Smooth muscle cell (in vitro differentiated cells): Measurements from ENCODE around the gene SLC2A14. TPM values are rescaled to one million over a fixed set of nuclear protein-coding genes. Genes with fewer than 3 reads are reported as not detected.

Source experiments
- DNase-seq: peaks from one replicate; lab custom pipeline; 2025; ENCODE audit not compliant: unreplicated experiment; lab: John Stamatoyannopoulos, UW
- H2AFZ ChIP-seq: fragments of 200-600 bp; sonication (generic); 2 replicates; pipeline ENCODE4 v1.6.0; 2016; ENCODE audit warnings: antibody characterized with exemption, low read depth, mild to moderate bottlenecking
- H3F3A ChIP-seq: fragments of 200-600 bp; sonication (generic); 2 replicates; pipeline ENCODE4 v1.6.0; 2017; ENCODE audit warnings: antibody characterized with exemption, low read depth
- H3K27ac ChIP-seq: fragments of 200-600 bp; sonication (generic); 2 replicates; pipeline ENCODE4 v1.5.1; 2016; ENCODE audit warnings: low read depth, mild to moderate bottlenecking
- H3K27me3 ChIP-seq: fragments of 200-600 bp; sonication (generic); 2 replicates; pipeline ENCODE4 v1.6.1; 2016; ENCODE audit warnings: low read depth, mild to moderate bottlenecking
- H3K36me3 ChIP-seq: fragments of 200-600 bp; sonication (generic); 2 replicates; pipeline ENCODE4 v1.5.1; 2016; ENCODE audit warnings: low read depth
- H3K4me1 ChIP-seq: fragments of 200-600 bp; sonication (generic); 2 replicates; pipeline ENCODE4 v1.5.1; 2016; ENCODE audit warnings: low read depth
- H3K4me2 ChIP-seq: fragments of 200-600 bp; sonication (generic); 2 replicates; pipeline ENCODE4 v1.6.0; 2016; ENCODE audit warnings: mild to moderate bottlenecking
- H3K4me3 ChIP-seq: fragments of 200-600 bp; sonication (generic); 2 replicates; pipeline ENCODE4 v1.5.1; 2016; ENCODE audit warnings: mild to moderate bottlenecking
- H3K79me2 ChIP-seq: fragments of 200-600 bp; sonication (generic); 2 replicates; pipeline ENCODE4 v1.6.0; 2016; ENCODE audit warnings: low read depth, mild to moderate bottlenecking
- H3K9ac ChIP-seq: fragments of 200-600 bp; sonication (generic); 2 replicates; pipeline ENCODE4 v1.6.0; 2016; ENCODE audit warnings: low read depth
- H3K9me3 ChIP-seq: fragments of 200-600 bp; sonication (generic); replicated peaks from 2 replicates; pipeline ENCODE4 v1.5.1; 2016; ENCODE audit warnings: low read depth
- H4K20me1 ChIP-seq: fragments of 200-600 bp; sonication (generic); 2 replicates; pipeline ENCODE4 v1.6.0; 2016; ENCODE audit warnings: low read depth
- WGBS: methylation state at CpG from one replicate; pipeline ENCODE4 v1.1.7; 2016; ENCODE audit warnings: low lambda C conversion rate; 5-methylcytosine and 5-hydroxymethylcytosine counted together
- polyA plus RNA-seq: library from polyadenylated mRNA; unstranded; fragments of >200 nt; fragmentation: Nextera tagmentation; extraction: Ambion mirVana; gene quantifications from 2 replicates; pipeline ENCODE4 v1.2.1, GENCODE V29; 2016
- total RNA-seq: library from RNA; depleted of rRNA; stranded (reverse); fragments of >200 nt; gene quantifications from 2 replicates; pipeline ENCODE4 v1.2.3, GENCODE V29; 2014
- TF ChIP-seq, protein P1 (sequence below): fragments of 200-600 bp; sonication (generic); IDR thresholded peaks from 2 replicates; pipeline ENCODE4 v1.5.1; 2017; ENCODE audit warnings: borderline replicate concordance, mild to moderate bottlenecking, antibody characterized with exemption; ENCODE audit not compliant: insufficient read depth, poor library complexity, severe bottlenecking

SLC2A14 gene
- total and polyA plus RNA-seq, 2 experiments from 2014 or later, result 2.8 to 8.1 TPM

DNA sequence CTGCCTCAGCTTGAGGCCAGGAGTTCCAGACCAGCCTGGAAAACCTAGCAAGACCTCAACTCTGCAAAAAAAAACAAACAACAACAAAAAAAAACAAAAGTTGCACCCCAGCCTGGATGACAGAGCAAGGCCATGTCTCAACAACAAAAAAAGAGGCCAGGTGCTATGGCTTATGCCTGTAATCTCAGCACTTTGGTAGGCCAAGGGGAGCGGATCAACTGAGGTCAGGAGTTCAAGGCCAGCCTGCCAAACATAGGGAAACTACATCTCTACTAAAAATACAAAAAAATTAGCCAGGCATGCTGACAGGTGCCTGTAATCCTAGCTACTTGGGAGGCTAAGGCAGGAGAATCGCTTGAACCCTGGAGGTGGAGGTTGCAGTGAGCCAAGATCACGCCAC, 6.5 kb upstream of the SLC2A14 start:
- Histone ChIP-seq H3K9ac (no peak overlapping the region), H3K27ac (no peak overlapping the region), H3K79me2 (no peaks in the 10 kb centered on the region), H3K36me3 (no peaks in the 10 kb centered on the region), H3K4me2 (no peak overlapping the region), H3F3A (no peaks in the 10 kb centered on the region), H3K9me3 (no peaks in the 10 kb centered on the region), H3K27me3 (no peaks in the 10 kb centered on the region), H2AFZ (no peak overlapping the region), H3K4me1 (no peaks in the 10 kb centered on the region), H3K4me3 (no peak overlapping the region), H4K20me1 (no peaks in the 10 kb centered on the region)
- 97% methylated on average over 3 of the region's 3 CpGs for WGBS
- no peak for DNase-seq
- TF ChIP-seq, protein P1, sequence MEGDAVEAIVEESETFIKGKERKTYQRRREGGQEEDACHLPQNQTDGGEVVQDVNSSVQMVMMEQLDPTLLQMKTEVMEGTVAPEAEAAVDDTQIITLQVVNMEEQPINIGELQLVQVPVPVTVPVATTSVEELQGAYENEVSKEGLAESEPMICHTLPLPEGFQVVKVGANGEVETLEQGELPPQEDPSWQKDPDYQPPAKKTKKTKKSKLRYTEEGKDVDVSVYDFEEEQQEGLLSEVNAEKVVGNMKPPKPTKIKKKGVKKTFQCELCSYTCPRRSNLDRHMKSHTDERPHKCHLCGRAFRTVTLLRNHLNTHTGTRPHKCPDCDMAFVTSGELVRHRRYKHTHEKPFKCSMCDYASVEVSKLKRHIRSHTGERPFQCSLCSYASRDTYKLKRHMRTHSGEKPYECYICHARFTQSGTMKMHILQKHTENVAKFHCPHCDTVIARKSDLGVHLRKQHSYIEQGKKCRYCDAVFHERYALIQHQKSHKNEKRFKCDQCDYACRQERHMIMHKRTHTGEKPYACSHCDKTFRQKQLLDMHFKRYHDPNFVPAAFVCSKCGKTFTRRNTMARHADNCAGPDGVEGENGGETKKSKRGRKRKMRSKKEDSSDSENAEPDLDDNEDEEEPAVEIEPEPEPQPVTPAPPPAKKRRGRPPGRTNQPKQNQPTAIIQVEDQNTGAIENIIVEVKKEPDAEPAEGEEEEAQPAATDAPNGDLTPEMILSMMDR, result no peak

DNA sequence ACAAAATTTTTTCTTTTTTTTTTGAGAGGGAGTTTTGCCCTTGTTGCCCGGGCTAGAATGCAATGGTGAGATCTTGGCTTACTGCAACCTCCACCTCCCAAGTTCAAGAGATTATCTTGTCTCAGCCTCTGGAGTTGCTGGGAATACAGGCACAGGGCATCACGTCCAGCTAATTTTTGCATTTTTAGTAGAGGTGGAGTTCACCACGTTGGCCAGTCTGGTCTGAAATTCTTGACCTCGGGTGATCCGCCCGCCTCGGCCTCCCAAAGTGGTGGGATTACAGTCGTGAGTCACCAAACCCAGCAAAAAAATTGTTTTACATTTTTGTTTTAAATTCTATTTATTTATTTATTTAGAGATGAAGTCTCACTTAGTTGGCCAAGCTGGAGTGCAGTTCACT, 4.7 kb upstream of the SLC2A14 start:
- H3K9me3 ChIP-seq, result no peaks in the 10 kb centered on the region
- H3F3A ChIP-seq, result no peaks in the 10 kb centered on the region
- H3K27me3 ChIP-seq, result no peaks in the 10 kb centered on the region
- H3K36me3 ChIP-seq, result no peaks in the 10 kb centered on the region
- H3K4me3 ChIP-seq, result no peak overlapping the region
- H3K4me1 ChIP-seq, result no peaks in the 10 kb centered on the region
- H3K79me2 ChIP-seq, result no peaks in the 10 kb centered on the region
- DNase-seq, result no peak
- H4K20me1 ChIP-seq, result no peaks in the 10 kb centered on the region
- no peak overlapping the region for H3K27ac ChIP-seq
- no peak overlapping the region for H3K4me2 ChIP-seq
- WGBS, result 73% methylated on average over 8 of the region's 8 CpGs
- H2AFZ ChIP-seq, result no peak overlapping the region
- no peak overlapping the region for H3K9ac ChIP-seq
- TF ChIP-seq, protein P1, result no peak

DNA sequence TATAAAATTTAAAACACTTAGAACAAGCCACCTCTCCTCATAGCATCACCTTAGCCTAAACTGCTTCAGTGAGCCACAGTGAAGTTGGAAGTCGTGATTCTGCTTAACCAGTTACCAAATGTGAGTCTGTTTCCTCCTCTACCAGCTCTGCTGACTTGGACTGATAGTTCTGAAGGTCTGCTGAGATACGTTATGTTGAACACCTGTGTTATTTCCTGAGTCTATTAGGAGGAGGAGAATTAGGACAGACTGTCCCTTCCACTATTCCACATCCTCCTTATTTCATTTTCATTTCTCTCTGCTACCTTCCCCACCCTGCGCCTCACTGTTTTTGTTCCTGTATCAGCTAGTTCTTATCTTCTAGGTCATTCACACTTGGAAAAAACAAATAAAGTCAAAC, 2.4 kb downstream of the SLC2A14 start:
- no peak for DNase-seq
- WGBS, result 95% methylated on average over 3 of the region's 3 CpGs
- no peaks in the 10 kb centered on the region for H3K79me2 ChIP-seq
- no peaks in the 10 kb centered on the region for H4K20me1 ChIP-seq
- H3K27ac ChIP-seq, result no peak overlapping the region
- H3K9ac ChIP-seq, result no peak overlapping the region
- H3K4me3 ChIP-seq, result no peak overlapping the region
- TF ChIP-seq, protein P1, result no peak
- peaks cover 4% of the 10 kb centered on the region for H3F3A ChIP-seq
- H3K36me3 ChIP-seq, result no peaks in the 10 kb centered on the region
- H3K4me2 ChIP-seq, result no peak overlapping the region
- H3K4me1 ChIP-seq, result no peaks in the 10 kb centered on the region
- H3K27me3 ChIP-seq, result no peaks in the 10 kb centered on the region
- no peaks in the 10 kb centered on the region for H3K9me3 ChIP-seq
- H2AFZ ChIP-seq, result no peak overlapping the region

DNA sequence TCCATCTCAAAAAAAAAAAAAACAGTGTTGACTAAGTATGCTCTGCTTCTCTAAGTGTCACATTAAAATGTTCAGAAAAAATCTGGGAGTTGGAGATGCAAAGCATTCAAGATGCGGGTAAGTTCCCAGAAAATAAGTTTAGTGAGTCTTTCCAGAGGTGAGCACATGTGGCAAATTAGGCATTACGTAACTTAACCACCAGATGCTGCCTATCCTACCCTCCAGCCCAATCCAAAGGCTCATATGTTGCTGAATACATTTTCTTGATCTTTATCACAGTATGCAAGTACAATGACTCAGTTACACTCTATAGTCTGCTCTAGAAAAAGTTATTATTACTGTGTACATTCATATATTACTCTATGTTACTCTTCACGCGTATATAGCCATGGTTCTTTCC, 3.6 kb downstream of the SLC2A14 start:
- no peaks in the 10 kb centered on the region for H4K20me1 ChIP-seq
- no peaks in the 10 kb centered on the region for H3K27me3 ChIP-seq
- no peaks in the 10 kb centered on the region for H3K79me2 ChIP-seq
- TF ChIP-seq, protein P1, result no peak
- H3K4me1 ChIP-seq, result no peaks in the 10 kb centered on the region
- H2AFZ ChIP-seq, result no peak overlapping the region
- no peak overlapping the region for H3K27ac ChIP-seq
- H3K9ac ChIP-seq, result no peak overlapping the region
- DNase-seq, result no peak
- 89% methylated on average over 4 of the region's 4 CpGs for WGBS
- peaks cover 4% of the 10 kb centered on the region for H3F3A ChIP-seq
- no peak overlapping the region for H3K4me3 ChIP-seq
- no peaks in the 10 kb centered on the region for H3K9me3 ChIP-seq
- no peaks in the 10 kb centered on the region for H3K36me3 ChIP-seq
- no peak overlapping the region for H3K4me2 ChIP-seq
